Keratinocyte (primary cell): Measurements from ENCODE around the gene AEBP1. TPM values are rescaled to one million over a fixed set of nuclear protein-coding genes. Genes with fewer than 3 reads are reported as not detected.

Experiments used
- DNase-seq: peaks from one replicate; pipeline ENCODE4 v3.0.0-alpha.2; 2011; ENCODE audit warnings: low read depth, missing footprints, low spot score
- FAIRE-seq: peaks from 2 replicates; lab custom pipeline; 2011; peaks lifted over from hg19 to GRCh38; lab: Jason Lieb, UNC
- H2AFZ ChIP-seq: 2 replicates; pipeline ENCODE4 v1.6.0; 2012; ENCODE audit warnings: low read length, control low read depth, inconsistent platforms; ENCODE audit not compliant: control insufficient read depth
- H3K27ac ChIP-seq: 2 replicates; pipeline ENCODE4 v1.5.1; 2011; ENCODE audit warnings: low read length; ENCODE audit not compliant: control insufficient read depth, insufficient read depth
- H3K27me3 ChIP-seq: 3 replicates; pipeline ENCODE4 v1.6.0; 2011; ENCODE audit warnings: low read length; ENCODE audit not compliant: control insufficient read depth, insufficient read depth; ENCODE audit errors: extremely low read depth
- H3K36me3 ChIP-seq, 2 experiments: 2 replicates in 1 of 2; 3 replicates in 1 of 2; pipeline ENCODE4 v1.5.1; 2011; ENCODE audit warnings: low read length in 2 of 2, mild to moderate bottlenecking in 1 of 2; ENCODE audit not compliant: control insufficient read depth in 2 of 2, insufficient read depth in 2 of 2; ENCODE audit errors: extremely low read depth in 1 of 2
- H3K4me1 ChIP-seq: 3 replicates; pipeline ENCODE4 v1.5.1; 2011; ENCODE audit warnings: low read length; ENCODE audit not compliant: control insufficient read depth, insufficient read depth; ENCODE audit errors: extremely low read depth
- H3K4me2 ChIP-seq: 3 replicates; pipeline ENCODE4 v1.6.0; 2011; ENCODE audit warnings: low read depth, low read length; ENCODE audit not compliant: control insufficient read depth, insufficient read depth; ENCODE audit errors: extremely low read depth
- H3K4me3 ChIP-seq, 3 experiments: fragments of 200-600 bp in 1 of 3; sonication (generic) in 1 of 3; 2 replicates in 2 of 3; 3 replicates in 1 of 3; pipeline ENCODE4 v1.5.1; 2011 to 2016; ENCODE audit warnings: low read length in 3 of 3, mild to moderate bottlenecking in 3 of 3, control low read depth in 2 of 3, inconsistent platforms in 1 of 3, low read depth in 1 of 3, mixed read lengths in 1 of 3, mixed run types in 1 of 3, moderate library complexity in 1 of 3; ENCODE audit not compliant: control insufficient read depth in 2 of 3, insufficient read depth in 2 of 3; ENCODE audit errors: extremely low read depth in 1 of 3
- H3K79me2 ChIP-seq: 2 replicates; pipeline ENCODE4 v1.6.0; 2012; ENCODE audit warnings: low read length; ENCODE audit not compliant: control insufficient read depth, insufficient read depth
- H3K9ac ChIP-seq: 3 replicates; pipeline ENCODE4 v1.6.0; 2011; ENCODE audit warnings: low read length; ENCODE audit not compliant: control insufficient read depth, insufficient read depth; ENCODE audit errors: extremely low read depth
- H3K9me1 ChIP-seq: 3 replicates; pipeline ENCODE4 v1.6.0; 2011; ENCODE audit warnings: low read length; ENCODE audit not compliant: control insufficient read depth, insufficient read depth; ENCODE audit errors: extremely low read depth
- H3K9me3 ChIP-seq: 2 replicates; pipeline ENCODE4 v1.5.1; 2012; ENCODE audit warnings: low read depth, low read length; ENCODE audit not compliant: control insufficient read depth
- H4K20me1 ChIP-seq: 3 replicates; pipeline ENCODE4 v1.6.0; 2011; ENCODE audit warnings: low read length; ENCODE audit not compliant: control insufficient read depth, insufficient read depth; ENCODE audit errors: extremely low read depth
- CTCF ChIP-seq, 3 experiments: IDR thresholded peaks in 1 of 3; conservative IDR thresholded peaks in 1 of 3; optimal IDR thresholded peaks in 1 of 3; 2 replicates in 2 of 3; 3 replicates in 1 of 3; pipeline versions ENCODE3 to v1.5.1; 2011; ENCODE audit warnings: low read length in 3 of 3, mild to moderate bottlenecking in 3 of 3, moderate library complexity in 2 of 3, control low read depth in 1 of 3, inconsistent platforms in 1 of 3; ENCODE audit not compliant: insufficient read depth in 2 of 3; ENCODE audit errors: extremely low read depth in 1 of 3
- EZH2 ChIP-seq: IDR thresholded peaks from one replicate; pipeline ENCODE4 v1.6.1; 2012; ENCODE audit warnings: inconsistent platforms, mild to moderate bottlenecking, low read length, moderate library complexity
- dilution Hi-C: fragments of 300-500 bp; cut with MboI; formaldehyde crosslinking; loops from one replicate; pipeline ENCODE4 v1.7.0; 2020; ENCODE audit warnings: low sequenced_read_pairs; ENCODE audit not compliant: extremely low pct_ligation_motif_present
- polyA plus RNA-seq, 5 experiments: library from polyadenylated mRNA; depleted of rRNA in 3 of 5; stranded (reverse) in 3 of 5; stranded (forward) in 1 of 5; unstranded in 1 of 5; fragments of >200 nt; gene quantifications; 1 replicate in 1 of 5; 2 replicates in 3 of 5; 3 replicates in 1 of 5; pipeline versions ENCODE4 v1.2.1 to v1.2.3, GENCODE V29; 2011 to 2012; ENCODE audit warnings: missing spikeins in 2 of 5, low read depth in 1 of 5, low replicate concordance in 1 of 5

Gene AEBP1
- polyA plus RNA-seq, 1 donor (not counting 4 experiments of a cell fraction or from before 2014, with no cell fraction given) = 0.03 TPM

GRCh38 chr7:44157116-44158080 lies 53.3 kb downstream of the AEBP1 start:
- FAIRE-seq (no peak), DNase-seq (no peak)
- dilution Hi-C loops = no loop called here
- no peak overlapping the region for H3K27ac ChIP-seq
- no peak overlapping the region for H3K4me3 ChIP-seq
- H3K4me1 ChIP-seq = no peaks in the 10 kb centered on the region
- H3K79me2 ChIP-seq = no peaks in the 10 kb centered on the region
- H3K9ac ChIP-seq = no peak overlapping the region
- no peak overlapping the region for H2AFZ ChIP-seq
- no peaks in the 10 kb centered on the region for H3K36me3 ChIP-seq
- H3K9me1 ChIP-seq = no peaks in the 10 kb centered on the region
- TF ChIP-seq EZH2 = no peak
- no peak for TF ChIP-seq CTCF (optimal IDR thresholded peaks at IDR 0.05 in 1 of 3, IDR thresholded peaks at IDR 0.05 in 1 of 3, conservative IDR thresholded peaks at IDR 0.05 in 1 of 3; ENCODE audit: extremely low read depth in 1 of 3, insufficient read depth in 2 of 3, low read length in 3 of 3)
- no peak overlapping the region for H3K4me2 ChIP-seq
- H3K27me3 ChIP-seq = no peaks in the 10 kb centered on the region
- no peaks in the 10 kb centered on the region for H4K20me1 ChIP-seq
- no peaks in the 10 kb centered on the region for H3K9me3 ChIP-seq

DNA sequence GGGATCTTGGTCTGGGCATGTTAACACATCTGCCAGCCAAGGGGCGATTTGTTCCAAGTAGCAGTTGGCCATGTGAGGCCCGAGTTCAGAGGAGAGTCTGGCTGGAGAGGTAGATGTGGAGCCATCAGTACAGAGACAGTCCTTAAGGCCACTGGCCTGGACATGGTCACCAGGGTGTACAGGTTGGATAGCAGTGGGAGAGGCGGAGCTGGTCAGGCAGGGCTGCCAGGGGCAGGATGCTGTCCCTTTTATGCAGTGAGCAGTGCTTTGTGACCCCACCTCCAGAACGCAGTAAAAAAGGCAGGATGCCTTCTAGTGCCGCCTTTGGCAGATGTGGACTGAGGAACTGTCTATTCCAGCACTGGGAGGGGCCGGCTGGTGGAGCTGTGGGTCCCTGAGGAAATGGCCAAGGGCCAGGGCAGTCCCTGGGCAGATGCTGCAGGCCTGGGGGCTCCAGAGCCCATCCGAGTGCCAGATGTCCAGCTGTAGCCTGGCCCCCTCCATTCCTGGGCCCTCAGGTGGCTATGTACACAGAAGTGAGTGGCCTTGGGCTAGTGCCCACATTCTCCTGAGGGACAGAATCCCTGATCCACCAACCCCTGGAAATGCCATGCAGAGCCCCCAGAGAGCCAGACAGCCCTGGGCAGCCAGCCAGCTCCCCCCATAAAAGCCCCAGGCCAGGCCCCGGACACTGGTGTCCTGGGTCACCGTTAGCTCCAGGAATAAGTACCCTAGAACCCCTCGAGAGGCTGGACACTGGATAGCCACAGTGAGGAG lies 54.1 kb downstream of the AEBP1 start:
- Histone ChIP-seq H3K4me3 (no peak overlapping the region), H3K36me3 (no peaks in the 10 kb centered on the region), H3K4me1 (peaks cover 7% of the 10 kb centered on the region), H3K9ac (no peak overlapping the region), H3K79me2 (no peaks in the 10 kb centered on the region), H4K20me1 (no peaks in the 10 kb centered on the region), H3K9me3 (no peaks in the 10 kb centered on the region), H2AFZ (no peak overlapping the region), H3K9me1 (no peaks in the 10 kb centered on the region), H3K4me2 (no peak overlapping the region), H3K27ac (no peak overlapping the region), H3K27me3 (no peaks in the 10 kb centered on the region)
- TF ChIP-seq CTCF (optimal IDR thresholded peaks at IDR 0.05 in 1 of 3, IDR thresholded peaks at IDR 0.05 in 1 of 3, conservative IDR thresholded peaks at IDR 0.05 in 1 of 3; ENCODE audit: extremely low read depth in 1 of 3, insufficient read depth in 2 of 3, low read length in 3 of 3) = no peak
- FAIRE-seq = no peak
- dilution Hi-C loops = no loop called here
- no peak for DNase-seq
